Measurements from ENCODE around the gene ZNF236.

The ZNF236 gene

GRCh38 chr18:76855594-76855993 lies 33.2 kb downstream of the ZNF236 start:
- TF ChIP-seq CREB1 (IDR thresholded peaks at IDR 0.05; ENCODE audit: low read depth) (no peak), EP300 (IDR thresholded peaks at IDR 0.05; ENCODE audit: borderline replicate concordance) (no peak), NFIC (IDR thresholded peaks at IDR 0.05) (no peak), ZBTB7A (IDR thresholded peaks at IDR 0.05; ENCODE audit: low read depth) (no peak), EGR1 (IDR thresholded peaks at IDR 0.05) (no peak), RAD21 (IDR thresholded peaks at IDR 0.05; ENCODE audit: low read depth) (no peak), TCF12 (IDR thresholded peaks at IDR 0.05; ENCODE audit: low read depth) (no peak), CEBPB (IDR thresholded peaks at IDR 0.05) (no peak), TAF1 (IDR thresholded peaks at IDR 0.05; ENCODE audit: low read depth) (no peak), FOXM1 (IDR thresholded peaks at IDR 0.05; ENCODE audit: borderline replicate concordance, low read depth) (no peak), YY1 (IDR thresholded peaks at IDR 0.05; ENCODE audit: low read depth) (no peak), TEAD4 (IDR thresholded peaks at IDR 0.05) (no peak), REST (IDR thresholded peaks at IDR 0.05; ENCODE audit: low read depth) (no peak)
- TF ChIP-seq, protein P1, sequence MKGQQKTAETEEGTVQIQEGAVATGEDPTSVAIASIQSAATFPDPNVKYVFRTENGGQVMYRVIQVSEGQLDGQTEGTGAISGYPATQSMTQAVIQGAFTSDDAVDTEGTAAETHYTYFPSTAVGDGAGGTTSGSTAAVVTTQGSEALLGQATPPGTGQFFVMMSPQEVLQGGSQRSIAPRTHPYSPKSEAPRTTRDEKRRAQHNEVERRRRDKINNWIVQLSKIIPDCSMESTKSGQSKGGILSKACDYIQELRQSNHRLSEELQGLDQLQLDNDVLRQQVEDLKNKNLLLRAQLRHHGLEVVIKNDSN (IDR thresholded peaks at IDR 0.05), result no peak
- TF ChIP-seq, protein P2, sequence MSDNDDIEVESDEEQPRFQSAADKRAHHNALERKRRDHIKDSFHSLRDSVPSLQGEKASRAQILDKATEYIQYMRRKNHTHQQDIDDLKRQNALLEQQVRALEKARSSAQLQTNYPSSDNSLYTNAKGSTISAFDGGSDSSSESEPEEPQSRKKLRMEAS (IDR thresholded peaks at IDR 0.05), result no peak

DNA sequence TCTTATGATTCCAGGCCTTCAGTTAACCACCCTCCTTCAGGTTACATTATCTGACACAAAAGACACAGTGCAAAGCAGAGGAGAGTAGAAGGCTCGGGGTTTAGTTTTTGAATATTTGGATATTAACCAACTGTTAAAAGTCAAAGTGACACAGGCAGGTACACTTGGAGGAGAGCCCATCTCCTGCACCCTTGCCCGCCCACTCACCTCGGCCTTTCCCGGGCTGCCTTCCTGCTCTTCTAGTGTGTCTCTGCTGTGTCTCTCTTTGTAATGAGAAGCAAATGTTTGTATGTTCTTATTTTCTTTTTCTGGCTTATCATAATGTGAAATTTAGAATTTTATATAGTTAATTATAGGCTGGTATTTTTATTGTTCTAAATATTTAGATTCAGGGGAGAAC lies 35.1 kb downstream of the ZNF236 start:
- TF ChIP-seq EGR1 (IDR thresholded peaks at IDR 0.05), result peak; percentile 70
- no peak for TF ChIP-seq NFIC (IDR thresholded peaks at IDR 0.05)

DNA sequence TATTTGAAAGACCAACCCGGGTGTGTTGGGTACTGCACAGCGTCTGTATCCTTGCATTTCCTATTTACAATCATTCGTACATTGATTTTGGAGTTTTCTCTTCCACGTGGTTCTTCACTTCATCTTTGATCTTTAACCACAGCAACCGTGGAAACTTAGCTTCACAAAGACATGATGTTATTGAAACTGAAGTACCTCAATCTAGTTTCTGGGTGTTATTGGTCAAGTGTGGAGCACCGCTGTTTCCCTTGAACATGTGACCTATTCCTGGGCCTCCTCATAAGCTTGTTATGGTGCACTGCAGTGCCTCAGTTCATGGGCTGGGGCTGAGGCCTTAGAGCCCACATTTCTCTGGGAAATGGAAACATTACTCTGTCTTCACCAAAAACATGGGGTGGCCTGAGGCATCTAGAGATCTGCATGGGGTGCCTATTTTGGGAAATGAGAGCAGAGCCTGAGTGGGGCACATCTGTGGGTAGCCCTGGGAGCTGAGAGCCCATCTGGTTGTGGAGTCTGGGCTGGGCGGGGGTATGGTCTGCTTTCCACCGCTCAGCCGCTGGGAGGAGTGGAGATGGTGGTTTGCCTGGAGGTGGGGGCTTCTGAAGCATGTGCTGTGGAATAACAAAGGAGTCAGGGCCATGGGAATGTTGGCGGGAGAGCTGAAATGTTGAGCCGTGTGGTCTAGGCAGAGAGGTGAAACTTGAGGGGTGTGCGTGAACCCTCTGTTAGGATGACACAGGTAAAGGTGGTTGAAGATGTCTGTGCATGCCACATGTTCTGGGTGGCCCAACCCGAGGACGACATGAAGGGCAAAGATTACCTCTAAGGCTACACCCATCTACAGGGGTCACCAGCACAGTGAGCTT lies 37.4 kb downstream of the ZNF236 start:
- TF ChIP-seq CEBPB (IDR thresholded peaks at IDR 0.05), result no peak
- TF ChIP-seq EGR1 (IDR thresholded peaks at IDR 0.05), result no peak
- TF ChIP-seq, protein P1 (IDR thresholded peaks at IDR 0.05), result no peak
- TF ChIP-seq NFIC (IDR thresholded peaks at IDR 0.05), result no peak
- no peak for TF ChIP-seq TCF12 (IDR thresholded peaks at IDR 0.05; ENCODE audit: low read depth)

GRCh38 chr18:76860411-76860810 lies 38.1 kb downstream of the ZNF236 start:
- no peak for TF ChIP-seq TCF12 (IDR thresholded peaks at IDR 0.05; ENCODE audit: low read depth)
- no peak for TF ChIP-seq ZBTB7A (IDR thresholded peaks at IDR 0.05; ENCODE audit: low read depth)
- no peak for TF ChIP-seq EP300 (IDR thresholded peaks at IDR 0.05; ENCODE audit: borderline replicate concordance)

DNA sequence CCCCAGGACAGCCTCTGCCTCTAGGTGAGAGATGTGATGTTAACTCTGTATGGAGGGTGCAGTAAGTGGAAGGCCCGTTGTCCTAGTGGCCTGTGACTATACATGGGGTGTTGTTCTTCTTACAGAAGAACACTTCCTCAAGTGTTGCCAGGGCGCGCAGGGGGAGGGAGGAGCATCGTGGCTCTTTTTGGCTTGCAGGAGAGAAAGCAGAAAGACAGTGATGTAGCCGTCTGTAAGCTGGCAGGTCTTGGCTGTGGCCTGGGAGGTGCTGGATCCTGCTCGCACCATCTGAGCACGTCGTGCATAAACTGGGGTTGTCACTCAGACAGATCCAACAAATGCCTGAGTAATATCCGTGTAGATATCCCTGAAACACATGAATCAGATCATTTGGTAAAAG lies 44.3 kb downstream of the ZNF236 start:
- TF ChIP-seq, protein P2 (IDR thresholded peaks at IDR 0.05), result no peak
- TF ChIP-seq FOXM1 (IDR thresholded peaks at IDR 0.05; ENCODE audit: borderline replicate concordance, low read depth) (no peak), YY1 (IDR thresholded peaks at IDR 0.05; ENCODE audit: low read depth) (no peak), EP300 (IDR thresholded peaks at IDR 0.05; ENCODE audit: borderline replicate concordance) (no peak), ZBTB7A (IDR thresholded peaks at IDR 0.05; ENCODE audit: low read depth) (no peak), EGR1 (IDR thresholded peaks at IDR 0.05) (no peak), TEAD4 (IDR thresholded peaks at IDR 0.05) (no peak), RAD21 (IDR thresholded peaks at IDR 0.05; ENCODE audit: low read depth) (no peak), TAF1 (IDR thresholded peaks at IDR 0.05; ENCODE audit: low read depth) (no peak), CREB1 (IDR thresholded peaks at IDR 0.05; ENCODE audit: low read depth) (no peak), TCF12 (IDR thresholded peaks at IDR 0.05; ENCODE audit: low read depth) (no peak), REST (IDR thresholded peaks at IDR 0.05; ENCODE audit: low read depth) (no peak), NFIC (IDR thresholded peaks at IDR 0.05) (no peak), CEBPB (IDR thresholded peaks at IDR 0.05) (no peak)
- TF ChIP-seq, protein P1 (IDR thresholded peaks at IDR 0.05), result no peak

GRCh38 chr18:76873311-76873710 lies 51.0 kb downstream of the ZNF236 start:
- TF ChIP-seq NFIC (IDR thresholded peaks at IDR 0.05) (no peak), FOXM1 (IDR thresholded peaks at IDR 0.05; ENCODE audit: borderline replicate concordance, low read depth) (no peak), RAD21 (IDR thresholded peaks at IDR 0.05; ENCODE audit: low read depth) (no peak), EGR1 (IDR thresholded peaks at IDR 0.05) (no peak), CREB1 (IDR thresholded peaks at IDR 0.05; ENCODE audit: low read depth) (no peak), TCF12 (IDR thresholded peaks at IDR 0.05; ENCODE audit: low read depth) (no peak), TEAD4 (IDR thresholded peaks at IDR 0.05) (no peak), REST (IDR thresholded peaks at IDR 0.05; ENCODE audit: low read depth) (no peak), EP300 (IDR thresholded peaks at IDR 0.05; ENCODE audit: borderline replicate concordance) (no peak)
- TF ChIP-seq, protein P2 (IDR thresholded peaks at IDR 0.05), result no peak
- TF ChIP-seq, protein P1 (IDR thresholded peaks at IDR 0.05), result no peak

Data from Ishikawa (cell line).